ENCODE data around the gene PRICKLE2.
"Not testable (repeated sequence)": the region's sequence is repeated elsewhere in the genome, so short reads cannot be mapped to it uniquely, and the experiment has no call there.

DNA sequence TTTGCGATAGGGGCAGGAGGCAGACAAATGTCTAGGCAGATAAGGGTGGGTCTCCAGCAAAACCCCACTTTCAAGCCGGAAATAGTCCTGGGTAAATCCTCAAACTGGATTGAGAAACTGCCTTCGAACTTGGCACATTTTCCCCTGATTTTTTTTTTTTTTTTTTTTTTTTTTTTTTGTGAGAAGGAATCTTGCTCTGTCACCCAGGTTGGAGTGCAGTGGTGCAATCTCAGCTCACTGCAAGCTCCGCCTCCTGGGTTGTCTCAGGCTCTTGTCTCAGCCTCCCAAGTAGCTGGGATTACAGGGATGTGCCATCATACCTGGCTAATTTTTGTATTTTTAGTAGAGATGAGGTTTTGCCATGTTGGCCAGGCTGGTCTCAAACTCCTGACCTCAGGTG, 135.9 kb downstream of the PRICKLE2 start:
- TF ChIP-seq SNAI2 (CRISPR knock-in tag; IDR thresholded peaks at IDR 0.05); GLIS3 (CRISPR knock-in tag; IDR thresholded peaks at IDR 0.05); TCF4 (CRISPR knock-in tag; IDR thresholded peaks at IDR 0.05; ENCODE audit: borderline replicate concordance); CSRNP3 (CRISPR knock-in tag; IDR thresholded peaks at IDR 0.05); OSR1 (CRISPR knock-in tag; IDR thresholded peaks at IDR 0.05); ISL1 (CRISPR knock-in tag; IDR thresholded peaks at IDR 0.05); ZC3H10 (CRISPR knock-in tag; IDR thresholded peaks at IDR 0.05); ZFP3 (CRISPR knock-in tag; IDR thresholded peaks at IDR 0.05); POU6F1 (CRISPR knock-in tag; IDR thresholded peaks at IDR 0.05; ENCODE audit: borderline replicate concordance, low read depth); TSHZ2 (CRISPR knock-in tag; IDR thresholded peaks at IDR 0.05); ESRRG (CRISPR knock-in tag; IDR thresholded peaks at IDR 0.05); TOX (CRISPR knock-in tag; IDR thresholded peaks at IDR 0.05; ENCODE audit: borderline replicate concordance): not testable (repeated sequence)

Data from SK-N-SH treated with all-trans-retinoic acid at 6 μM for 48 hours (cell line).